RCC 7860 (cell line): ENCODE results near the gene LINC00237.
A peak's percentile ranks its signal among the peaks of the same experiment; 100 is the strongest.

Experiments
- DNase-seq: peaks from one replicate; pipeline ENCODE4 v3.0.0-alpha.2; 2015; ENCODE audit warnings: low spot score
- FAIRE-seq: peaks from 2 replicates; lab custom pipeline; 2012; peaks lifted over from hg19 to GRCh38; lab: Jason Lieb, UNC

Gene LINC00237

GRCh38 chr20:21125849-21126580 lies 19.9 kb upstream of the LINC00237 start, which contains the start of gene KIZ:
TSS of gene KIZ (plus strand) at chr20:21126082. CDS start at chr20:21126116, 34 bp downstream.
- FAIRE-seq: no peak
- DNase-seq: peak; percentile 74

GRCh38 chr20:21125072-21125848 lies 19.1 kb upstream of the LINC00237 start:
- peak; percentile 23 for DNase-seq
- no peak for FAIRE-seq

- DNase-seq (no peak), FAIRE-seq (no peak)
Observed at GRCh38 chr20:21124190-21124589, 18.0 kb upstream of the LINC00237 start.

- DNase-seq: no peak
- no peak for FAIRE-seq
Observed at GRCh38 chr20:21118782-21119181, 12.6 kb upstream of the LINC00237 start.

GRCh38 chr20:21118138-21118537 lies 12.0 kb upstream of the LINC00237 start:
- DNase-seq: no peak
- no peak for FAIRE-seq

GRCh38 chr20:21117521-21117920 lies 11.4 kb upstream of the LINC00237 start:
- DNase-seq (no peak), FAIRE-seq (no peak)

GRCh38 chr20:21114584-21114983 lies 8.4 kb upstream of the LINC00237 start:
- no peak for DNase-seq
- FAIRE-seq: no peak

- FAIRE-seq: no peak
Observed at GRCh38 chr20:21113697-21114096, 7.5 kb upstream of the LINC00237 start.

GRCh38 chr20:21111416-21111815 lies 5.3 kb upstream of the LINC00237 start:
- no peak for DNase-seq
- no peak for FAIRE-seq

More at GRCh38 chr20:21113697-21114096, 7.5 kb upstream of the LINC00237 start:
- DNase-seq: no peak

GRCh38 chr20:21110811-21111210 lies 4.7 kb upstream of the LINC00237 start:
- no peak for FAIRE-seq
- DNase-seq: no peak

- no peak for FAIRE-seq
- DNase-seq: no peak
Observed at GRCh38 chr20:21109144-21109543, 3.0 kb upstream of the LINC00237 start.

- FAIRE-seq (no peak), DNase-seq (no peak)
Observed at GRCh38 chr20:21105429-21106170, 558 bp downstream of the LINC00237 start.

GRCh38 chr20:21104921-21105320 lies 1.2 kb downstream of the LINC00237 start:
- no peak for DNase-seq
- no peak for FAIRE-seq

GRCh38 chr20:21104466-21104761 lies 1.7 kb downstream of the LINC00237 start:
- DNase-seq: no peak
- FAIRE-seq: no peak

GRCh38 chr20:21103582-21104465 lies 2.3 kb downstream of the LINC00237 start:
- DNase-seq: no peak
- FAIRE-seq: no peak

- no peak for DNase-seq
- no peak for FAIRE-seq
Observed at GRCh38 chr20:21102603-21103311, 3.4 kb downstream of the LINC00237 start.

- no peak for DNase-seq
- FAIRE-seq: no peak
Observed at GRCh38 chr20:21101932-21102575, 4.1 kb downstream of the LINC00237 start.

GRCh38 chr20:21101453-21101931 lies 4.7 kb downstream of the LINC00237 start:
- no peak for FAIRE-seq

More at GRCh38 chr20:21101453-21101931, 4.7 kb downstream of the LINC00237 start:
- DNase-seq: no peak
